HG03280 (cell line): ENCODE data around the gene LRP1B.
"Not testable (repeated sequence)": the region's sequence is repeated elsewhere in the genome, so short reads cannot be mapped to it uniquely, and the experiment has no call there.

Experiments
- ATAC-seq: cut with Tn5 transposase; IDR thresholded peaks from one replicate; pipeline ENCODE4 v1.9.1; 2021; ENCODE audit warnings: mild to moderate bottlenecking, moderate library complexity; ENCODE audit not compliant: unreplicated experiment

Gene LRP1B

DNA sequence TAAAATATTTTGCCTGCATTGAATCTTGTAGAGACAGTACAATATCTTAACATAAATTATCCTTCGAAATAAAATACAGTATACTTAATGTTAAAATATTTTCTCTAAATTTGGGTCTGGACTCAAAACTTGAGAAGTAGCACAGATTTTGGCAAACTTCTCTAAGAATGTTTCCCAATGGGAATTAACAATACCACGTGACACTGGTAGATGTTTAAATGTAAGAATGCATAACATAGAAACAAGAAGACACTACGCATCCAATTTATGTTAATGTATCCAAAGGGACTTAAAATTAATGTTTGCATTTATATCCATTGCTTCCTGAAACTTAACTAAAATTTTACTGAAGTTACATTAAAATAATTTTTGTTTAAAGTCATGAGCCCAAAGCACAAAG lies 1460.9 kb downstream of the LRP1B start:
- ATAC-seq: no peak

DNA sequence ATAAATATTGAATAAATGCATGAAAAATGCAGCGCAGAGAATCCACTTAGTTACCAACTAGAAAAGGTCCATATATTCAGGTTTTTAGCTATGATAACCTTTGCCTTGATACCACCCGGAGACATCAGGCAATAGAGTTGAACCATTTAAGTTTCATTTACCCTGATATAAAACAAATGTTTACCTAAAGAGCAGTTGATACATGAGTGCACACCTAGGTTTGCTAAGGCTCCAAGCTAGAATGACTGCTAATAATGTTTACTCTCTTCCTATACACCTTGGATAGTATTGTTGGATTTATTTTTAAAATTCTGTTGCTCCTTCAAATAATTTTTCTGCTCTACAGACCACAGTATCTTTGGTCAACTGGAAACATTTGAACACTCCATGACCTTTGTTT lies 1463.6 kb downstream of the LRP1B start:
- no peak for ATAC-seq

DNA sequence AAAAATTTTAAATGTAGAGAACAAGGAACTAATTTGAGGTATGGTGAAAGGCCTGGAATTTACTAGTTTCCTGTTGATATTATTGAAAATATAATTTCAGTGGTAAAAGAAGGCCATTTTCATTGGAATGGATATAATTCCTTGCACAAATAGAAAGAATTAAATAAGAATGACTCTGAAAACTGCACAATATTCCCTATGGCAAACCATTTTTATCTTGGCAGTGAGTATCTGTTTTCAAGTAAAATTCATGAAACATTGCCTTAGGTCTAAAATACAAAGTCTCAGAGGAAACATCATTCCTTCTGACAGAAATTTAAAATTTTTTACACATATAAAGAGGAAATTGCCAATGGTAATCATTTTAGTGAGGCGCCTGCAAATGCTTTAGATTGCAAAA lies 1468.3 kb downstream of the LRP1B start:
- no peak for ATAC-seq

DNA sequence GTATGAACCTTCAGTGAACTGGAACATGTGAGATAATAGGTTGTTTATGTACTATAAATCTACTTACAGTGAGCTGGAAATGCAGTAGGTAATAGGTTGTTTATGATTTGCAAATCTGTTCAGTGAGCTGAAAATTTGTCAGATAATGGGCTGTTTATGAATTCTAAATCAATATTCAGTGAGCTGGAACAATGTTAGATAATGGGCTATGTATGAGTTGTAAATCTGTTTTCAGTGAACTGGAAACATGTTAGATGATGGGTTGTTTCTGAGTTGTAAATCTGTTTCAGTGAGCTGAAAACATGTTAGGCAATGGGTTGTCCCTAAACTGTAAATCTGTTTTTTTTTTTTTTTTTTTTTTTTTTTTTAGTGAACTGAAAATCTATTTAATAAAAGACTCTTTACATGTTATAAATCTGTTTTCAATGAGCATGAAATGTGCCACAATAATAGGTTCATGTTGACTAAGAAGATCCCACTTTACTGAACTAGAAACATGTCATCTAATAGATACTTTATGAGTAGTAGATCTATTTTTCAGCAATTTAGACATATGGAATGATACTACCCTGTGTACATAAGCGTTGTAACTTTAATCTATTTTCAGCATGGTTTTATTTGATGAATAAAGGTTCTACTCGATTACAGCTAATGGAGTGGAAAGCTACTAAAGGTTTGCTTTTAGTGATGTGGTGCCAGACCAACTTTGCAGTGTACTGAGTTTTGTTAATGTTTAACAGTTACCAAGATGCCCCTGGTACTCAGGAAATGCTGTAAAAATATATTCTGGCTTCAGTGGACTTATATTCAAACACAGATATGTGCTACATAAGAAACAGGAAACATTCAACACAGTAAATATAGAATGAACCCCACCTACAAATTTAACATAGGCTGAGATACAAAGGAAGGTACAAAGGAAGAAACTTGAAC lies 1471.8 kb downstream of the LRP1B start:
- ATAC-seq: no peak

DNA sequence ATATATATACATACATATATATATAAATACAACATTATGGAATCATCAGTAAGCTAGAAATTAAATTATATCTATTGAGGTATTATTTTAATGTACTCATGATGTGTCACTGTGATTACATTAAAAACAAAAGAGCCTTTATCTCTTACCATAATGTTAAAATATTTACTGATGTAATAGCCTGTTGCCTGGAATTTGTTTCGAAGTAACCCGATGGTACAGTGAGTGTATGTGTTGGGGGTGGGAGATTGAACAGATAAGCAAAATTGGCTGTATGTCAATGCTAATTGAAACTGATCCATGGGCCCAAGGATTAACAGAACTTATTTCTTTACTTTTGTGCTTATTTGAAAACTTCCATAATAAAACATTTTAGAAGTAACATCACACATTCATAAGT lies 1473.2 kb downstream of the LRP1B start:
- no peak for ATAC-seq

DNA sequence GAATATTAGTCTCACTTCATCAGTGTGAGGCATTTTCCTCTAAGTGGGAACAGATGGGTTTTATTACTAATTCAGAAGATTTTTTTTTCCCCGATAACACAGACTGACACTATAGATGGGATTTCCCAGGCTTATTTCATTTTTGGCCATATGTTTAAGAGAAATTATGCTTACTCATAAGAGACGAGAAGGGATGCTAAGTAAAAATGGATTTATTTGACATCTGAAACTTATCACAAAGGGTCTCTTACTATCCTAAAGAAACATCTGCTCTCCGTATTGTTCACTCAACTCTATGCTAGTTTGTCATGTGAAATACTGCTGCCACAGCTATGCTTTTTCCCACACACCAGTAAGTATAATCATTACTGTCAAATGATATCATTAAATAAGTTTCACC lies 1476.3 kb downstream of the LRP1B start:
- ATAC-seq: no peak

DNA sequence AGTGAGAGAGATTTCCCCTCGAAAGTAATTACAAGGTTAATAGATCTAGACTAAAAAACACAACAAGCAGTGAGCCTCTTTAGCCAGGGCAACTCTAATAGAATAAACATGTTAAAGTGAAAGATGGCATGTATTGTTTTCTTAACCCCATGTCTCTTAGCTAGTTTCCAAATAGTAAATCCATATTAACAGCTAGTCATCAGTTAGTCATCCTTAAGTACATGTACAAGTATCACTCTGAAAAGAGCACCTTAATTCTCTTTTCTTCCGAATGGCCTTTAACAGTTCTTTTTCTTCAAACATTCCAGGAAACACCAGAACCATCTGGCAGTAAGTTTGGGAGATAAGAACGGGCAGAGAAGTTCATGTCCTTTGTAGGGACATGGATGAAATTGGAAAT lies 1480.0 kb downstream of the LRP1B start:
- ATAC-seq: no peak

DNA sequence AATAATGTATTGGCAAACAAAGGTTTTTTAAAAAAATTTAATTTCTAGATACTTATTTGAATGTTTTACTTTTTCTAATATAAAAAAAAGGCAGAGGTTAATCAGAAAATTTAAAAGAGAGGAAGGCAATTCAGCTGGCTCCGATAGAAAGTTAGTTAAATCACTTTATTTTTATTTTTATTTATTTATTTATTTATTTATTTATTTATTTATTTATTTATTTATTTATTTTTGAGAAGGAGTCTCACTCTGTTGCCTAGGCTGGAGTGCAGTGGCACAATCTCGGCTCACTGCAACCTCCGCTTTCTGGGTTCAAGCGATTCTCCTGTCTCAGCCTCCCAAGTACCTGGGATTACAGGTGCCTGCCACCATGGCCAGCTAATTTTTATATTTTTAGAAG lies 1480.7 kb downstream of the LRP1B start:
- not testable (repeated sequence) for ATAC-seq

DNA sequence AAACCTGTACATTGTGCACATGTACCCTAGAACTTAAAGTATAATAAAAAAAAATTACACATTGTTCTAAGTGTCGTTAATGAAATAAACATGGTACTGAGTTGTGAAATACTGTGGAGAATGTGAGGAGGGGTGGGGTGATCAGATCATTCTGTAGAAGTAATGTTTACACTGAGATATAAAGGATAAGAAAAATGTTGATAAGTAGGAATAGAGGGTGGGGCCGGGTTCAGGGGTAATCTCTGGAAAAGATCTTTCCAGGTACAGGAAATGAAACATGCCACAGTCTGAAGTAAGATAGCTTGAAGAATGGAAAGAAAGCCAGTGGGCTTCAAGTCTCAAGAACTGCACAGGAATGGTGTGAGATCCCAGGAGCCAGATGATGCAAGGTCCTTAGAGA lies 1482.4 kb downstream of the LRP1B start:
- ATAC-seq: no peak

DNA sequence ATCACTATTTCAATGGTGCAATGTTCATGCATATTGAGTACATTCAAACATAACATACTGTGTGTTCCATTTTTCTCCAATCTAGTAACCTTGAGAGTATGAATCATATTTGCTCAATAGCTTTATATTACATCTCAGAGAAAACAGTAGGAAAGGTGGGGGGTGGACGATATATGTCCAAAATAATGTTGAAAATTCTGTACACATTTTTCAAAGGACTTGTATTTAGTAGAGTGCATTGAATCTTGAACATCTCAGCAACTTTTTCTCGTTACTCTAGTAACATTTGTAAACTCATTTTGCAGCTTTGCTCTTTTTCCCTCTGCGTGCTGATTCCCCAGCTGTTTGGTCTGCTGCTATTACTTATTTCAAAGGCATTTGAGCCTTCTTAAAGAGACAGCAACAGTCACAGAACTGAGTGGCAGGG lies 1487.0 kb downstream of the LRP1B start:
- no peak for ATAC-seq

DNA sequence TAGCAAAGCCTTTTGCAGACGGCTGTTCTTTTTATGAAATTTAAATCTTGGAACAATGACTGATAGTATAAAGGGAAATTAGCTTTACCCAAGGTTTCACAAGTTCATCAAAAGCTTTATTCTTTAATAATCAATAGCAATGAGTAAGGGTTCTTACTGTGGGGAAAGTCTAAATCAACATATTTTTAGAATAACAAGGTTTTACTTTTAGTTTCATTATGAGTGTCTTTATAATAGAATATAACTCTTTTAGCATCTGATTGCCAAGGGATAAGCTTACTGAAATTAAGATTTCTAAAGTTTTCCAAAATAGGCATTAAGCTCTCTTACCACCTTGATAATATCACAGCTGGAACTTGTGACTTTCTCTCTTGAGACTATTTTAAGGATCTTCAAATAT lies 1489.7 kb downstream of the LRP1B start:
- ATAC-seq: no peak

DNA sequence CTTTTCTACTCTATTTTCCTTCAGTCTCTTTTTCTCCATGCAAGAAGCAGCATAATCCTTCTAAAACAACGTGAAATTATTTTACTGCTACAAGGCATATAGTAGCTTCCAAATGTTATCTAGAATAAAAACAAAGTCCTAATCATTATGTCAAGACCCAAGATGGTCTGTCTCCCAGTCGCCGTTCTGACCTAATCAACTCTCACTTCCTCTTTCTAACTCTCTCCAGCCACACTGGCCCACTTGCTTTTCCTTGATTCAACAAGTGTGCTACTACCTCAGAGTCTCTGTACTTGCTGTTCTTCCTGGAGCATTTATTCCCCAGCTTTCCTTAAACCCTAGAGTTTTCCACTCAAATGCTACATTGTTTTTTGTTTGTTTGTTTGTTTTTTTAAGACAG lies 1491.2 kb downstream of the LRP1B start:
- ATAC-seq: peak; percentile 61

DNA sequence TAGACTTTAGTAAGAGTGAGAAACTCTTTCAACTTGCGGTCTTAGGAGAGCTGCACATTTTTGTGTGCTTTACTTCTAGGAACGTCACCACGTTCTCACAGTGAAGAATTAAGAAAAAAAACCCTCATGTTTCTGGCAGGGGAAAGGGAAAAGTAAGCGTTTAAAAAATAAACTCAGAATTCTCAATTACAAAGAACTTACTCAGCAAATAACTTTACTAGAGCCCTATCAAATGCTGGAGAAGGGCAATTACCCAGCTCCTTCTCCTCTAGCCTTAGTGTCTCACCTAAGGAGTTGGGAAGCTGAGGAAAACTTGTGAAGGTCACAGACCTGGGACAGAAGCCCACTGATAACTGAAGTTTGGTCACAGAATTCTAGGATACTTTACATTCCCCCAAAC lies 1500.3 kb downstream of the LRP1B start:
- ATAC-seq: no peak

DNA sequence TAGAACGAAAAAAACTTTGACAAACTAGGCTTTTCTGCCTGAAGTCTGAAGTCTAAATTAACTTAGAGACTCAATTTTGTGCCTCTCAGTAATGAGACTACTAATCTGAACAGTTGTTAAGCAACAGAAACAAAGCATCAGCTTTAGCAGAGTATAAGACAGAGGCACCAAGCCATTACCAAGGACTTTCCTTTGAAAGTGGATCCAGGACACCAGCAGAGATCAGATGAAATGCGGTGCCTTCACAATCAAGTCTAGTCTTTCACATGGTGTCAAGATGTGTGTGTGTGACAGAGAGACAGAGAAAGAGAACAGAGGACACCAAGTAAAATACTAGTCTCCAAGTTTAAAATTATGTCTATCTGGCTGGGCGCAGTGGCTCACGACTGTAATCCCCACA lies 1502.9 kb downstream of the LRP1B start:
- ATAC-seq: no peak

DNA sequence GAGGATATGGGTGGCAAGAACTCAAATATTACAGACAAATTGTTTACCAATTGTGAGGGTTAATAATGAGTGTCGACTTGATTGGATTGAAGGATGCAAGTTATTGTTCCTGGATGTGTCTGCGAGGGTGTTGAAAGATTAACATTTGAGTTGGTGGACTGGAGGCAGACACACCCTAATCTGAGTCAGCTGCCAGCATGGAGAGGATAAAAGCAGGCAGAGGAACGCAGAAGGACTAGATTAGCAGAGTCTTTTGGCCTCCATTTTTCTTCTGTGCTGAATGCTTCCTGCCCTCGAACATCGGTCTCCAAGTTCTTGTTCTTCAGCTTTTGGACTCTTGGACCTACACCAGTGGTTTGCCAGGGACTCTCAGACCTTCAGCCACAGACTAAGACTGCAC lies 1503.7 kb downstream of the LRP1B start:
- ATAC-seq: no peak

DNA sequence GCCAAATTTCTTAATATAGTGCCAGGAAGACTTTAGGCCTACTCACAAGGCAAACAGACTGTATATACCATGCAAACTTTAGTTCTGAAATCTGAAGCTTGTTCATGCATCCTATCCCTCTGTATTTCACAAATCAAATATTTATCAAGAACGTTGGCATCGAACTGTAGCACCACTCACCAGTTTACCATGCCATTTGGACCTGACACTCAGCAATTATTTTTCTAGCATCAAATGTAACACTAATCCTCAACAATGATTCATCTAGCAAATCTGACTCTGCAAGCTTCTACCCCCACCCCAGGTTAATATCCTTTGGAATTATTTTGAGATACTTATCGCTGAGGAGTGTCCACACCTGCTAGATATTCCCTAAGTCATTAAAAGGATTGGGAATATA lies 1506.6 kb downstream of the LRP1B start:
- ATAC-seq: no peak

DNA sequence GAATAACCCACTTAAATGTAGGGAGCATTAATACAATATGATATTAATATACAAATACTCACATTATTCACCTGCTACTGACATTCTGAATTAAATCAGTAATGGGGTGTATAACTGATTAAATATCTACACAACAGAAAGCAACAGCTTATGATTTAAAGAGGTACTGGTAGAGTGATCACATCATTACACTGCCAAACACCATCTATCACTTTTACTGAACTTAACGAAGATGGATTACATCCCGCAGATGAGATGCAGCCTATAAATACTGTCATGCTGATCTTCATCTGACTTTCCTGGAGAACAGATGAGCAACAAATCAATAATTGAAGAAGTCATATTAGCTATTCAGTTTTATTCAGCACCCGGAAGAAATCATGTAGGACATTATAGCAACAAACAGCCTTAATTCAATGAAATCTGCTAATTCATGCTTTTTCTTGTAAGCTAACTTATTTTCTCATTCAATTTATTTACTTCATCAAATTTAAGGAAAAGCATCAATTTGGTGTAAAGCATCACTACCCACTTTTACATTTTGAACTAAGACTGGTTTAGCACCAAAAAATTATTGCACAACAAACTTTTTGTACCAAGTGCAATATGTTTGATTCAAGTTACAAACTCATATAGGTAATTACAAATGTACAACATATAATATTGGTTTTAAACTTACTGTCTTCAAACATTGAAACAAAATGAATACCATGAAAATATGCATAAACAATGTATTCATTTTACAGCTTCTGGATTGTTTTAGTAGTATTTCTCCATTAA lies 1509.0 kb downstream of the LRP1B start:
- ATAC-seq: no peak

DNA sequence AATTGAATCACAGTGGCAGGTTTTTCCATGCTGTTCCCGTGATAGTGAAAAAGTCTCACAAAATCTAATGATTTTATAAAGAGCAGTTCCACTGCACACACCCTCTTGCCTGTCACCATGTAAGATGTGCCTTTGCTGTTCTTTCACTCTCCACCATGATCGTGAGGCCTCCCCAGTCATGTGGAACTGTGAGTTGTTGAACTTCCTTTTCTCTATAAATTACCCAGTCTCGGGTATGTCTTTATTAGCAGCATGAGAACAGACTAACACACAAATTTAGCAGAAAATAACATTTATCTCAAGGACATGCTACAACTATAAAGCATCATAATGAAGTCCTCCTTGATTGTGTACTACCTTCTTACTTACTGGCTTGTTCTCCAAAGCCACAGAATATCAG lies 1526.0 kb downstream of the LRP1B start:
- no peak for ATAC-seq

DNA sequence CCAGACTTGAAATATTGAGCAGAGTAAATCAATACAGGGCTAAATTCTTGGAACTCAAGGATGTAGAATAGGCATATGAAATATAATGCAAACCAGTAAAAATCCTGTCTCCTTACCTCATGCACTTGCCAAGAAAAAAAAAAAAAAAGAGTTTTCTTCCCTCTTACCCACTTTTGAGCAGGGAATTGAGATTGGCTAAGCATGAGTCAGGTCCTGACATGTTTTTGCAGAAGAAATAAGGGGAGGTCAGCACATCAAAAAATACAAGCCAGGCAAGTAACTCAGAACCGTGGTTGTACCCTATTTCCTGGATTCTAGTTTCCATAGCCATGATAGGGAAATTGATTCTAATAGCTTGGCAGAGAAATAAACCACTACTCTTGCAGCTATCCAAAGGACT lies 1526.7 kb downstream of the LRP1B start:
- no peak for ATAC-seq

DNA sequence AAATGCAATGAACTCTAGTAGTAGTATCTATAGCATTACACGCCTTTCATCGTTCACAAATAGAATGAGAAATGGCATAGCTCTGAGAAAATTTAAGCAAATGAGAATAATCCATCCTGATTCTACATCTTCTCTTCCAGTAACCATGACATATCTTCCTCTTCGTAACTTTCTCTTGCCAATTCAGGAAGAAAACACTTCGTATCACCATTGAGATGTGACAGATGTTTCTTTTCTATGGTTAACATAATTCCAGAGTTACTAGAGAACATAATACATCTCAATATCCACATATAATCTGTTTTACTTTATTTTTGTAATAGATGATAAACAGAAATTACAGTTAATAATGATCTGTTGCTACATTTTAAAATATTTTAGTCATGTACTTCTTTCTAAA lies 1527.4 kb downstream of the LRP1B start:
- no peak for ATAC-seq

DNA sequence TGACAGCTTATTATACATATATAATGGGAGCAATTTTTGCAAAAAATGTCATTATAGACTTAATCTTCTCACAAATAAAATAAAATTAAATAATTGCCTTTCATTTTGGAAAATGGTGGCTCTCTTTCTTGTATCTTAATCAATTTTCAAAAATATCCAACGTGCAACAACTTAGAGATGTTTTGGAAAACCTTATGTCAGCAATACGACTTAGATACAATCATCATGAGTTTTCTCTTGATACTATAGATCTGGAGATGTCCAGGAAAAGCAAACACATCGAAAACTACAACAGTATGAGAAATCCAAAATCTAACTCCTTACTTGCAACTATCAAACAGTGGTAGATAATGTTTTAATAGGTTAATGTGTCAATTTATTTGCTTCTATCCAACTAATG lies 1529.0 kb downstream of the LRP1B start:
- no peak for ATAC-seq

DNA sequence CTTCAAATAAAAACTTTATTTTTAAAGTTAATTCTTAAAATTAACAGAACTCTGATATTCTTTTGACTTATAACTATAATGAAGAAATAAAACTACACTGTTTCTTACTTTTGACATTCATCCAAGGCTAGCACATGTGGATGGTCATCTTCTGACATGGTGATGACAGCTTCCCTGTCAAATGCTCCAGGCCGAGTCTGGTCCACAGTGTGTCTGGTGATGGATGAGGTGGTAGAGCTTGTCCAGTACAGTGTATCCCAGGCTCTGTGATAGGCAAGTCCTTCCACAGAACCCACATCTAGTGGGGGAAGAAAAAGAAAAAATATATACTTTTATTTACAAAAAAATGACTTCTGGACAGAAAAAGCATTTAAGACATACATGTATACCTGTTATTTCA lies 1529.5 kb downstream of the LRP1B start:
- ATAC-seq: no peak
